Measurements from ENCODE around the gene ZBTB5. TPM values are rescaled to one million over a fixed set of nuclear protein-coding genes. Genes with fewer than 3 reads are reported as not detected.

The ZBTB5 gene
- total RNA-seq, 1 experiment from 2014 or later, result 9.1 TPM

DNA sequence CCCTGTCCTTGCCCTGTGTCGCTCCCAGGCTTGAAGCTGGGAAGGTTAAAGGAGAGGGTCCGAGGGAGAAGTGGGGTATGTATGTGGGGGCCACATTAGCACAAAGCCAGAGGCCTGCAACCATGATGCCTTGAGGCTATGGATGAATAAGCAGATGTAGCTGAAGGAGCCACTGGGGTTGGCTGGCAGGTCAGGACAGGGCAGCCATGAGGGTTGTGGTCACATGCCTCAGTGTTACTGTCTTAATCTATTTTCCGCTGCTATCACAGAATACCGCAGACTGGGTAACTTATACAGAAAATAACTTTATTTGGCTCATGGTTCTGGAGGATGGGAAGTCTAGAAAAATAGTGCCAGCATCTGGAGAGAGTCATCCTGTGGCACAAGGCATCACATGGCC, 51.9 kb downstream of the ZBTB5 start:
- peaks cover 2% of the 10 kb centered on the region; the same call in 1 of the 2 replicates for H3K4me1 ChIP-seq (ENCODE audit: insufficient read depth, low read length)
- H3K79me1 ChIP-seq (ENCODE audit: insufficient read depth, low read depth, low read length, poor library complexity, severe bottlenecking), result no peaks in the 10 kb centered on the region
- no peak overlapping the region for H3K23ac ChIP-seq (ENCODE audit: insufficient read length, low read depth, low read length)
- whole genome bisulfite sequencing (ENCODE audit: extremely low coverage, insufficient read length, low lambda C conversion rate), result no CpG with 5 or more reads among the region's 4 CpGs
- no peaks in the 10 kb centered on the region for H4K20me1 ChIP-seq (ENCODE audit: control insufficient read depth, insufficient read depth, insufficient read length)
- Mint-ChIP-seq H3K4me1 (peaks cover 39 to 58% of the 10 kb centered on the region in 2 experiments), H3K27ac (no peak overlapping the region), H3K4me3 (no peak overlapping the region), H3K27me3 (ENCODE audit: low read depth) (no peaks in the 10 kb centered on the region; the same call in 1 of the 2 replicates), H3K36me3 (ENCODE audit: insufficient read depth in 1 of 3, low read depth in 3 of 3) (no peaks in the 10 kb centered on the region), H3K9me3 (no peaks in the 10 kb centered on the region; a peak in 1 of 5 replicates)
- no peak overlapping the region for H2BK12ac ChIP-seq (ENCODE audit: insufficient read length, low read depth, low read length)
- no peak overlapping the region for H3K27ac ChIP-seq (ENCODE audit: insufficient read length, low read depth, low read length)
- TF ChIP-seq, protein P1, sequence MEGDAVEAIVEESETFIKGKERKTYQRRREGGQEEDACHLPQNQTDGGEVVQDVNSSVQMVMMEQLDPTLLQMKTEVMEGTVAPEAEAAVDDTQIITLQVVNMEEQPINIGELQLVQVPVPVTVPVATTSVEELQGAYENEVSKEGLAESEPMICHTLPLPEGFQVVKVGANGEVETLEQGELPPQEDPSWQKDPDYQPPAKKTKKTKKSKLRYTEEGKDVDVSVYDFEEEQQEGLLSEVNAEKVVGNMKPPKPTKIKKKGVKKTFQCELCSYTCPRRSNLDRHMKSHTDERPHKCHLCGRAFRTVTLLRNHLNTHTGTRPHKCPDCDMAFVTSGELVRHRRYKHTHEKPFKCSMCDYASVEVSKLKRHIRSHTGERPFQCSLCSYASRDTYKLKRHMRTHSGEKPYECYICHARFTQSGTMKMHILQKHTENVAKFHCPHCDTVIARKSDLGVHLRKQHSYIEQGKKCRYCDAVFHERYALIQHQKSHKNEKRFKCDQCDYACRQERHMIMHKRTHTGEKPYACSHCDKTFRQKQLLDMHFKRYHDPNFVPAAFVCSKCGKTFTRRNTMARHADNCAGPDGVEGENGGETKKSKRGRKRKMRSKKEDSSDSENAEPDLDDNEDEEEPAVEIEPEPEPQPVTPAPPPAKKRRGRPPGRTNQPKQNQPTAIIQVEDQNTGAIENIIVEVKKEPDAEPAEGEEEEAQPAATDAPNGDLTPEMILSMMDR (conservative IDR thresholded peaks at IDR 0.05), result no peak
- no peak overlapping the region for H2BK120ac ChIP-seq (ENCODE audit: low read depth, low read length, poor library complexity, severe bottlenecking)
- H3K14ac ChIP-seq (ENCODE audit: insufficient read depth, low read length), result no peak overlapping the region
- H3K4ac ChIP-seq (ENCODE audit: low read depth, low read length), result no peak overlapping the region
- H3T11ph ChIP-seq (ENCODE audit: low read length), result no peak overlapping the region
- no peak overlapping the region for H3K9ac ChIP-seq (ENCODE audit: extremely low read depth, insufficient read length, low read length)
- no peak overlapping the region for H3K4me2 ChIP-seq (ENCODE audit: insufficient read depth, insufficient read length, low read length)
- H4K8ac ChIP-seq (replicated peaks; ENCODE audit: insufficient read length, low read depth, low read length), result no peak overlapping the region
- H2BK5ac ChIP-seq (ENCODE audit: insufficient read length, low read length), result no peak overlapping the region
- H4K5ac ChIP-seq (ENCODE audit: insufficient read length, low read depth, low read length), result no peak overlapping the region
- no peaks in the 10 kb centered on the region for H3K79me2 ChIP-seq (ENCODE audit: insufficient read depth, low read length)
- H4K91ac ChIP-seq (ENCODE audit: insufficient read length, low read depth, low read length), result no peak overlapping the region
- H3K18ac ChIP-seq (ENCODE audit: insufficient read length, low read depth, low read length), result no peak overlapping the region
- H2BK20ac ChIP-seq (ENCODE audit: low read depth, low read length, poor library complexity, severe bottlenecking), result no peak overlapping the region
- no peaks in the 10 kb centered on the region for H3K9me3 ChIP-seq (ENCODE audit: control insufficient read depth, low read depth, low read length)
- no peaks in the 10 kb centered on the region for H3K27me3 ChIP-seq (ENCODE audit: insufficient read depth, low read length)
- H3K56ac ChIP-seq (ENCODE audit: insufficient read length, low read depth, low read length), result no peak overlapping the region
- no peak overlapping the region for H2AFZ ChIP-seq (ENCODE audit: low read length)
- no peak overlapping the region for H2BK15ac ChIP-seq (ENCODE audit: low read depth, low read length)
- H3K23me2 ChIP-seq (ENCODE audit: insufficient read length, low read depth, low read length, poor library complexity, severe bottlenecking), result no peaks in the 10 kb centered on the region
- no peak for DNase-seq
- H2AK5ac ChIP-seq (ENCODE audit: insufficient read length, low read length), result no peak overlapping the region

Measured in H9 (cell line).